Activated T-helper 17 cell treated with anti-CD3 and anti-CD28 coated beads, Interleukin-2, amount 50 U/mL, for 72 hours (primary cell): ENCODE results near the gene MACROD1. TPM values are rescaled to one million over a fixed set of nuclear protein-coding genes. Genes with fewer than 3 reads are reported as not detected.
A peak's percentile ranks its signal among the peaks of the same experiment; 100 is the strongest.

Experiments
- ATAC-seq: fragments of 150-1000 bp; cut with Tn5 transposase; replicated peaks from 2 replicates; pipeline ENCODE4 v1.10.0; 2021; ENCODE audit warnings: mild to moderate bottlenecking, moderate library complexity
- H3K27ac Mint-ChIP-seq: one replicate; pipeline ENCODE4 v1.8.0; 2022; ENCODE audit warnings: mixed read lengths
- H3K27me3 Mint-ChIP-seq: one replicate; pipeline ENCODE4 v1.8.0; 2022; ENCODE audit warnings: mixed read lengths
- H3K36me3 Mint-ChIP-seq: one replicate; pipeline ENCODE4 v1.8.0; 2022; ENCODE audit warnings: low read depth, mild to moderate bottlenecking, mixed read lengths
- H3K4me1 Mint-ChIP-seq: one replicate; pipeline ENCODE4 v1.8.0; 2022; ENCODE audit warnings: mixed read lengths
- H3K4me3 Mint-ChIP-seq: one replicate; pipeline ENCODE4 v1.8.0; 2022; ENCODE audit warnings: mild to moderate bottlenecking, mixed read lengths
- H3K9me3 Mint-ChIP-seq: one replicate; pipeline ENCODE4 v1.8.0; 2022; ENCODE audit warnings: mixed read lengths
- total RNA-seq, 2 donors: library from RNA; stranded (reverse); gene quantifications; one replicate each; pipeline ENCODE4 v1.2.3, GENCODE V29; 2022

MACROD1 gene, protein sequence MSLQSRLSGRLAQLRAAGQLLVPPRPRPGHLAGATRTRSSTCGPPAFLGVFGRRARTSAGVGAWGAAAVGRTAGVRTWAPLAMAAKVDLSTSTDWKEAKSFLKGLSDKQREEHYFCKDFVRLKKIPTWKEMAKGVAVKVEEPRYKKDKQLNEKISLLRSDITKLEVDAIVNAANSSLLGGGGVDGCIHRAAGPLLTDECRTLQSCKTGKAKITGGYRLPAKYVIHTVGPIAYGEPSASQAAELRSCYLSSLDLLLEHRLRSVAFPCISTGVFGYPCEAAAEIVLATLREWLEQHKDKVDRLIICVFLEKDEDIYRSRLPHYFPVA
- total RNA-seq = 1 to 10 TPM; 5.4 to 9.6 TPM

DNA sequence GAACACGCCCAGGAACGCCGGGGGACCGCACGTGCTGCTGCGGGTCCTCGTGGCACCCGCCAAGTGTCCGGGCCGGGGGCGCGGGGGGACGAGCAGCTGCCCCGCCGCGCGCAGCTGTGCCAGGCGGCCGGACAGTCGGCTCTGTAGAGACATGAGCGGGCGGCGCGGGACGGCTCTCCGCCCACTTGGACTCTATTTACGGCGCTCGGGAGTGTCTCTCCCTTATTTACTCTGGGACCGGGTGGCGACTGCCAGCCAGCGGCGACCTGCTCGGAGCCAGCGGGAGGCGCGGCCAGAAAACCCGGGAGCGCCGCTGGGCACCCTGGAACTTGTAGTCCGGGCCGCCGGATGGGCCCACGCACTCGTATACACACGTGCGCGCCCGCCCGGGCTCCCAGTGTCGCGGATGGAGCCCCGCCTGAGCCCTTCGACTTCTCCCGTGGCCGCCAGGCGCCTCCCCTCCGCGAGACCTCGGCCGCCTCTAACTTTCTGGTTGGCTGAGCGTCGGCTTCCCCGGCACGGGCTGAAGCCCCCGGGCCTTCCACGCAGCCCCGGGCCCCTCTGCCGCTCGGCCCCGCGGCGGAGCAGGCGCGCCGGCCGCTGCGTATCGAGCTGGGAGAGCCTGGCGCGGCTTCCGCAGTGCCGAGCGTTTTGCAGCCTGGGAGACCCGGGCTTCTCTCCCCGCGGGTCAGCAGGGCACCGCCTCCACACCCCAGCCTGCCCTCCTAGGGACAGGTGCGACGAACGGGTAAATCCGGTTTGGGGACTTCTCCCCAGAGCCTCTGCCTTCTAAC lies at the start of gene MACROD1:
Gene MACROD1 (minus strand): TSS at position 272 of the 794 bp plus-strand sequence. CDS start 119 bp downstream, at position 153.
- Mint-ChIP-seq H3K36me3 (no peaks in the 10 kb centered on the region), H3K27ac (peak within 1 kb of the TSS; percentile 65), H3K9me3 (no peaks in the 10 kb centered on the region), H3K27me3 (no peaks in the 10 kb centered on the region), H3K4me3 (peak within 1 kb of the TSS; percentile 81), H3K4me1 (no peaks in the 10 kb centered on the region)
- ATAC-seq = peak; percentile 96

DNA sequence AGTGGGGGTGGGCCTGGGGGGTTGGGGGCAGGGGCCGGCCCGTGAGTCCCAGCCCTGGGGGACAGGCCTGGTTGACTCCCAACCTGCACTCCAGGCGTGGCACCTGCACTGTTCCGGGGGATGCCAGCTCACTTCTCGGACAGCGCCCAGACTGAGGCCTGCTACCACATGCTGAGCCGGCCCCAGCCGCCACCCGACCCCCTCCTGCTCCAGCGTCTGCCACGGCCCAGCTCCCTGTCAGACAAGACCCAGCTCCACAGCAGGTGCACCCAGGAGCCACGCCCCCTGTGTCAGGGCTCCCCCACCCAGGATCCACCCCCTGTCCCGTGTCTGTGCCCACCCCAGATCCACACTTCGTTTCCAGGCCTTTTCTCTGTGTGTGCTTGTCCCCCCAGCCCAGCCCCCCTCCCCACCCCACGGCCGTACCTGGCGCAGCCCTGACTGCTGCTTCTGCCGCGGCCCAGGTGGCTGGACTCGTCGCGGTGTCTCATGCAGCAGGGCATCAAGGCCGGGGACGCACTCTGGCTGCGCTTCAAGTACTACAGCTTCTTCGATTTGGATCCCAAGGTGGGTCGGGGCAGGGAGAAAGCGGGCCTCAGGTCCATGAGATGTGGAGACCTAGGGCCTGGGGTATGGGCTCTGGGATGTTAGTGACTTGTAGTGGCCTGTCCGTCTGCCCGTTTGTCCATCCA lies 45.4 kb upstream of the MACROD1 start:
- H3K9me3 Mint-ChIP-seq = no peaks in the 10 kb centered on the region
- peaks cover 24% of the 10 kb centered on the region for H3K4me1 Mint-ChIP-seq
- H3K27me3 Mint-ChIP-seq = no peaks in the 10 kb centered on the region
- peaks cover 100% of the 10 kb centered on the region for H3K36me3 Mint-ChIP-seq
- no peak overlapping the region for H3K4me3 Mint-ChIP-seq
- peak overlapping the region; percentile 59 for H3K27ac Mint-ChIP-seq
- ATAC-seq = no peak

DNA sequence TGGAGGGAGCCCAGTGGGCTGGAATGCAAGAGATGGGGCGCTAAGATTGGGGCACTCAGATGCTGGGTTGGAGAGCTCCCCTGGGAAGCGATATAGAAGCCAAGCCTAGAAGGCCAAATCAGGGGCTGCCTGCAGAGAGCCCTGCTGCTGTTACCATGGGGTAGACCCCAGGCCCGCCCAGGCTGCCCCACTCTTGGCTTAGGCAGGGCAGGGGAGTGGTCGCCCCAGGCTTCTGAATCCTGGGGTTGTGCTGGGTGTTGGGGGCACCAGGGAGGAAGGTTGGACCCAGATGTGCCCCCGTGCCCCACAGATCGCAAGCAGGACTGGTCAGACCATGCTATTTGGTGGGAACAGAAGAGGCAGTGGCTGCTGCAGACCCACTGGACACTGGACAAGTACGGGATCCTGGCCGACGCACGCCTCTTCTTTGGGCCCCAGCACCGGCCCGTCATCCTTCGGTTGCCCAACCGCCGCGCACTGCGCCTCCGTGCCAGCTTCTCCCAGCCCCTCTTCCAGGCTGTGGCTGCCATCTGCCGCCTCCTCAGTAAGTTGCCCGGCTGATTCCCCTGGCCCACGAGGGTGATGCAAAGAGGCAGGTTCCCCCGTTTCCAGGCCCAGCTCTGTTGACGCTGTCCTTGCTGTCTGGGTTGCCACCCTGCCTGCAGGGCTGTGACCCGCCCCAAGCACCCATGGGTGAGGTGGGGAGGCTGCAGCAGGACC lies 44.5 kb upstream of the MACROD1 start:
- Mint-ChIP-seq H3K27ac (peak overlapping the region; percentile 98), H3K4me1 (peaks cover 24% of the 10 kb centered on the region), H3K9me3 (no peaks in the 10 kb centered on the region), H3K27me3 (no peaks in the 10 kb centered on the region), H3K4me3 (peak overlapping the region; percentile 93), H3K36me3 (peaks cover 100% of the 10 kb centered on the region)
- ATAC-seq = no peak

DNA sequence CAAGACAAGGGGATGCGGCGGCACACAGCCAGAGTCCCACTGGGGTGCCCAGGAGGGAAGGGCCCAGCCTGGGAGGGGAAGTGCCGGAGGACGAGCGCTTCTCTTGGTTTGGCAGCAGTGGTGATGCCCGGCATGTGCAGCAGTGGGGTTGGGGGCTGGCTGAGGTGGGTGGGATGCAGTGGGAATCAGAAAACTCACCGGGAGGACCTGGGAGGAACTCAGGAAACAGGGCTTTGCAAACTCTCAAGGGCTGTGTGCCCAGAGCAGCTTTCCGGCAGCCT lies 43.6 kb upstream of the MACROD1 start:
- ATAC-seq = no peak
- Mint-ChIP-seq H3K27me3 (no peaks in the 10 kb centered on the region), H3K4me3 (peak overlapping the region; percentile 93), H3K4me1 (peaks cover 21% of the 10 kb centered on the region), H3K9me3 (no peaks in the 10 kb centered on the region), H3K27ac (peak overlapping the region; percentile 98), H3K36me3 (peaks cover 100% of the 10 kb centered on the region)

DNA sequence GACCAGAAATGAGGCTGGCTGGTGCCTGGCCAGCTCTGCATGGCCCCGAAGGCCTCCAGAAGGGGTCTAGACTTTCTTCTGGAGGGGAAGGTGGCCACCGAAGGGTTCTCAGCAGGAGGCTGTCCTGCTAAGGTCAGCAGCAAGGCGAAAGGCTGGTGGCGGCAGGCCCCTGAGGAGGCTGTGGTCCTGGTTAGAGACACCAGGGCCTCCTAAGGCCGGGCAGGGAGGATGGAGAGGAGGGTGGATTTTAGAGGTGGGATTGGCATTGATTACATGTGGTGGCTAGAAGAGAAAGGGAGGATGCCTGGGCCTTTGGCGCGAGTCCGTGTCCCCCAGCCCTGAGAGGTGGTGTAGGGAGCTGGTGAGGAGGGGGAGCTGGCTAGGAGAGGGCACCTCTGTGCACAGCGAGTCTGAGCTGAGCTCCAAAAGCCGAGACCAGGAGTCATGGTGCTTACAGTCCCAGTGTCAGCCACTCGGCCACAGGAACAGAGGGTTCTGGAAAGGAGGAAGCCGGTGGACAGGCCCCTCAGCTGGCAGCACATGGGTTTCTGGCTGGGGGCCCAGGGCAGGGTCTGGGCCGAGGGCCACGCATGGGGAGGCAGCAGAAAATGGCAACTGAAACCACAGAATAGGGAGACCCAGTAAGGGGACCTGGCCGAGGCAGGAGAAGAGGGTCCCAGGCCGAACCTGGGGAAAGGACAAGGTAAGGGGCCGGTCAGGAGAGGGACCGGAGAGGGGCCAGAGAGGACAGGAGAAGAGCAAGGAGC lies 43.1 kb upstream of the MACROD1 start:
- Mint-ChIP-seq H3K27ac (peak overlapping the region; percentile 98), H3K4me1 (peaks cover 23% of the 10 kb centered on the region), H3K4me3 (peak overlapping the region; percentile 93), H3K9me3 (no peaks in the 10 kb centered on the region), H3K27me3 (no peaks in the 10 kb centered on the region), H3K36me3 (peaks cover 100% of the 10 kb centered on the region)
- ATAC-seq = no peak

DNA sequence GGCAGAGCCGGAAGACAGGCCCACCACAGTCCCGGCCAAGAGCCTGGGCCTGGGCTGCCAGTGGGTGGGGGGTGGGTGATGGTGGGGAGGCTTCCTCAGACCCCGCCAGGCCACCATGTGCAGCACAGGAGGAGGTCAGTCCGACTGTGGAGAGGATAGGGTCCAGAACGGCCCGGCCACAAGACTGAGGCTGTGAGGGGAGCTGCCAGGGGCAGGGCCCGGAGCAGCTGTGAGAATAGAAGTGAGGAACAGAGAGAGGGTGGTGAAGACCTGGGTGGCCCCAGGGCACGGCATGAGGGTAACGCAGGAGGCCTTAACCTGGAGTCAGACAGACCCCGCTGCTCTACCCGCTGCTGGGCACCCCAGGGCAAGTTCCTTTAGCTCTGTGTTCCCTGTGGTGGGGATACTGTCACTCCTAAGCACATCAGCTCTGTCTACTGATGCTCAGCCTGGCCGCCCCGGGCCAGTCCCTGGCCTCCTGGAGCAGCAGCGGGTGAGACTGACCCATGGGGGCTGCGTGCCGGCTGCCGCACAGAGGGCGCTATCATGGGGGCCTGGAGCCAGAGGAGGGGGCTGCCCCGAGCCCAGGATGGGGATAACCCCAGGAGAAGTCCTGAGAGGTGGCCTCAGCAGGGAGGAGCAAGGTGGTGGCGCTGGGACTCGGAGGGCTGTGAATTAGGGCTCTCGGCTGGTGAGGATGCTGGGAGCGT lies 42.3 kb upstream of the MACROD1 start:
- H3K4me3 Mint-ChIP-seq = peak overlapping the region; percentile 93
- peak overlapping the region; percentile 98 for H3K27ac Mint-ChIP-seq
- no peak for ATAC-seq
- no peaks in the 10 kb centered on the region for H3K9me3 Mint-ChIP-seq
- H3K4me1 Mint-ChIP-seq = peaks cover 21% of the 10 kb centered on the region
- no peaks in the 10 kb centered on the region for H3K27me3 Mint-ChIP-seq
- H3K36me3 Mint-ChIP-seq = peaks cover 100% of the 10 kb centered on the region

DNA sequence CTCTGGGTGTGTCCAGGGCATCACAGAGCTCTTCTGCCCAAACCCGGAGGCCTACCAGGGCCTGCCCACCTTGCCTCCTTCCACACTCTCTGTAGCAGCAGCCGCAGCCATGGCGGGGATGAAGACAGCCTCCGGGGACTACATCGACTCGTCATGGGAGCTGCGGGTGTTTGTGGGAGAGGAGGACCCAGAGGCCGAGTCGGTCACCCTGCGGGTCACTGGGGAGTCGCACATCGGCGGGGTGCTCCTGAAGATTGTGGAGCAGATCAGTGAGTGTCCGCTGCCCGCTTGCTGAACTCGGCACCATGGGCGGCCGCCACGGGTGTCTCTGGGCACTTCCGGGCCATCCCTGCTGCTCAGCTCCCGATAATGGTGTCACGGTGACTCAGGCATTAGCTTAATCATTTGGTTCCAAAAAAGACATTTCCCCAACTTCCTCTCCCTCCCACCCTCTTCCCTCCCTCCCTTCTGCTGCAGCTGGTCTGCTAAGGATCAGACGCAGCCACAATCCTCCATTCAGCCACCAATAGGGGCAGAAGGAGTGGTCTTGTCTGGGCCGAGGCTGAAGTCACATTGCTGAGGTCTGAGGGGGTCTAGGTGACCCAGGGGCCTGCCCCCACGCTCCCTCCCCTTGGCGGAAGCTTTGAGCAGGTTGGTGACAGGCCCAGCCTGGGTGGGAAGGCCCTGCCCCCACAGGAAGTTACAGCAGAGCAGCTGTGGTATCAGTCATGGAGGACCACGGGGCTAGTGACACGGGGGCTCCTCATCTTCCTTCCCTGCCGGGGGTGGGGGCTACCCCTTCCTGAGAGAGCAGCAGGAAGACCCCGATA lies 41.6 kb upstream of the MACROD1 start:
- no peaks in the 10 kb centered on the region for H3K9me3 Mint-ChIP-seq
- H3K4me3 Mint-ChIP-seq = peak overlapping the region; percentile 93
- H3K4me1 Mint-ChIP-seq = peaks cover 19% of the 10 kb centered on the region
- H3K27ac Mint-ChIP-seq = peak overlapping the region; percentile 98
- peaks cover 100% of the 10 kb centered on the region for H3K36me3 Mint-ChIP-seq
- peak; percentile 80 for ATAC-seq
- H3K27me3 Mint-ChIP-seq = no peaks in the 10 kb centered on the region

DNA sequence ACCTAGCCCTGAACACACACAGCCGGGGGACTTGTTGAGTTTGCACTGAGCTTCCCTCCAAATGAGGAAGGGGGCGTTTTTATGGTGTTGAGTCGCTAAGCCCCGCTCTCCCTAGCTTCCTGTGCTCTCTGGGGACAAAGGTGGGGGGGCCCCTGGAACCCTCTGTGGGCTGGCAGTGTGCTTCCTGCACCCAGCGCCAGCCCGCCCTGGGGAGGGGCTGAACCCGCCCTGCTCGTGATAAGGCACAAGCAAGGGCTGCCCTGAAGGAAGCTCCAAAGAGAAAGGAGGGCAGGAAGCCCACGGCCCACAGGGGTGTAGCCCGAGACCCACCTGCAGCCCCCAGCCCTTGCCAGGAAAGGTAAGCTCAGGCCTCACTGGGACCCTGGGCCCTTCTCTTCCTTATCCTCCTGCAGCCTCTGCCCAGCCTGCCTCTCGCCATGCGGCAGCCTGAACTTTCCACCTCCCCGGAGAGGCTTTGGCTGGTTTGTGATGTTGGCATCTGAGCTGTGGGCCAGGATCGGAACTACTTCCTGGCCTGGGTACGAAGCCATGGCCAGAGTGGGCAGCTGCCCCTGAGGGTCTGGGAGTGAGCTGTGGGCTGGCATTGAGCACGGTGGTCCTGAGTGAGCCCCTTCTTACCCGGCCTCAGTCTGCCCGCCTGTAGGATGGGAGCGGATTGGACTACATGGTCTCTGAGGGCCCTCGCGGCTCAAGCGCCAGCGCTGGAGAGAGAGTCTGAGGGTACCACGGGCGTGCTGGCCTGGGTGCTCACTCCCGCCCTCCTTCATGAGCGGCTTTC lies 40.7 kb upstream of the MACROD1 start, which contains the start of gene FERMT3:
Gene FERMT3 (plus strand): TSS at position 265 of the 799 bp plus-strand sequence. CDS start 644 bp downstream, outside the sequence.
- H3K36me3 Mint-ChIP-seq = peaks cover 100% of the 10 kb centered on the region
- no peaks in the 10 kb centered on the region for H3K9me3 Mint-ChIP-seq
- H3K4me3 Mint-ChIP-seq = peak within 1 kb of the TSS; percentile 93
- H3K27me3 Mint-ChIP-seq = no peaks in the 10 kb centered on the region
- H3K27ac Mint-ChIP-seq = peak within 1 kb of the TSS; percentile 98
- peak; percentile 63 for ATAC-seq
- peaks cover 14% of the 10 kb centered on the region for H3K4me1 Mint-ChIP-seq

DNA sequence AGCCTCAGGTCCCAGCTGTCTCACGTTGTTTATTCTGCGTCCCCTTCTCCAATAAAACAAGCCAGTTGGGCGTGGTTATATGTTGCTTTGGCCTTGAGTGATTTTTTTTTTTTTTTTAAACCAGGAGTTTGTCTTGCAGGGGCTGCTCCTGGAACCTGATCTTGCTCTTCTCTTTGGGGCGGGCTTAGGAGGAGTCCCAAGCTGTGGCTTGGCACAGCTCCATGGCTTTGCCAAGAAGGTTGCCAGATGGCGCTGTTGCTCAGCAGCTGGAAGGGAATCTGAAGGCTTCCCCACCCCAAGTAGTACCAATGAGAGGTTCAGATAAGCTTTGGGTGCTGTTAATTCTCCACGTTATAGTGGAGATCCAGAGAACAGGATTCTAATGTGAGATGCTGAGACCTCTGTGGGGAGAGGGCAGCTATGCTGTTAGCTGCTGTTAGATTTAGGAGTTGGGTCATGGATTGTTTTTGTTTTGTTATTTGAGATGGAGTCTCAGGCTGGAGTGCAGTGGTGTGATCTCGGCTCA lies 38.6 kb upstream of the MACROD1 start:
- H3K4me3 Mint-ChIP-seq = peak overlapping the region; percentile 93
- H3K27me3 Mint-ChIP-seq = no peaks in the 10 kb centered on the region
- H3K27ac Mint-ChIP-seq = peak overlapping the region; percentile 47
- H3K9me3 Mint-ChIP-seq = no peaks in the 10 kb centered on the region
- H3K36me3 Mint-ChIP-seq = peaks cover 100% of the 10 kb centered on the region
- peak; percentile 38 for ATAC-seq
- peaks cover 10% of the 10 kb centered on the region for H3K4me1 Mint-ChIP-seq

DNA sequence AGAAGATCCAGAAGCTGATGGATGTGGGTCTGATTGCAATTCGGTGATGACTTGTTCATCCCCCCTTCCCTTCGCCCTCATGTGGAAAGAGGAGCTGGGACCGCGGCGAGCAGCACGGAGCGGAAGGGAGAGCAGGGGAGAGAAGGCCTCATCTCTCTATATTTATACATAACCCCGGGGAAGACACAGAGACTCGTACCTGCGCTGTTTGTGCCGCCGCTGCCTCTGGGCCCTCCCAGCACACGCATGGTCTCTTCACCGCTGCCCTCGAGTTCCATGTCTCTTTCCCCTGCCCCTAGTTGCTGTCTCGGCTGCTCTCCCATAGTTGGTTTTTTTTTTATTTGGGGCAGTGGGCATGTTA lies 38.1 kb upstream of the MACROD1 start:
- peak overlapping the region; percentile 47 for H3K27ac Mint-ChIP-seq

DNA sequence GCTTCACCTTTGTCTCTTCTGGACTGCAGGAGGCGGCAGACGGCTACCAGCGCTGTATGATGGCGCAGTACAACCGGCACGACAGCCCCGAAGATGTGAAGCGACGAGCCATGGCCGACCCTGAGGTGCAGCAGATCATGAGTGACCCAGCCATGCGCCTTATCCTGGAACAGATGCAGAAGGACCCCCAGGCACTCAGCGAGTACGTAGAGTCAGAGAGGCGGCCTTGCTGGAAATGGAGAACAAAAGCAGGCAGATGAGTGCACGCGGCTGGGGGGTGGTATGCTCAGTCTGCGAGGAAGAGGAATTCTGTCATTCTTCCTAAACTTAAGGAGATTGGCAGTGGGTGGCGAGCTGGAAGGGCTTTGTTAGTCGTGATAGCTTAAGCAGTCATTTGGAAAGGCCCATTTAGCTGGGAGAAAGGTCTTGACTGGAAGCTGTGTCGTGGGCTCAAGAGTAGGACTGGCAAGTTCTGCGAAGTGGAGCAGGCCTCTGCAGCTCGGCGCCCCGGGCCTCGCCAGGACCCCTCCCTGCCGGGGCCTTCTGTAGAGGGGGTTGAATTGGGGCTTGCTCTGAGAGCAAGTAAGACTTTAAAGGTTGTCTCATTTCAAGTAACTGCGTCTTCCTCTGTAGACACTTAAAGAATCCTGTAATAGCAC lies 37.6 kb upstream of the MACROD1 start:
- H3K4me3 Mint-ChIP-seq = peak overlapping the region; percentile 93
- peak overlapping the region; percentile 47 for H3K27ac Mint-ChIP-seq
- peaks cover 100% of the 10 kb centered on the region for H3K36me3 Mint-ChIP-seq
- H3K9me3 Mint-ChIP-seq = no peaks in the 10 kb centered on the region
- H3K4me1 Mint-ChIP-seq = peaks cover 10% of the 10 kb centered on the region
- no peaks in the 10 kb centered on the region for H3K27me3 Mint-ChIP-seq
- no peak for ATAC-seq

More for the DNA sequence above, 38.1 kb upstream of the MACROD1 start:
- peaks cover 100% of the 10 kb centered on the region for H3K36me3 Mint-ChIP-seq
- H3K27me3 Mint-ChIP-seq = no peaks in the 10 kb centered on the region
- no peak for ATAC-seq
- peak overlapping the region; percentile 93 for H3K4me3 Mint-ChIP-seq
- no peaks in the 10 kb centered on the region for H3K9me3 Mint-ChIP-seq
- H3K4me1 Mint-ChIP-seq = peaks cover 10% of the 10 kb centered on the region
